IMR-90 (cell line): ENCODE measurements around the gene MOB1B. TPM values are rescaled to one million over a fixed set of nuclear protein-coding genes. Genes with fewer than 3 reads are reported as not detected.
"Not testable (repeated sequence)": the region's sequence is repeated elsewhere in the genome, so short reads cannot be mapped to it uniquely, and the experiment has no call there.

ENCODE experiments used
- ATAC-seq: fragments of 200-7000 bp; cut with Tn5 transposase; 2 replicates; pipeline ENCODE4 v1.9.1; 2020; ENCODE audit warnings: low read depth, mild to moderate bottlenecking, moderate library complexity
- BruUV-seq: library from RNA; stranded (reverse); fragments of 400-500 nt; replicated peaks from 2 replicates; lab custom pipeline; 2021; lab: Mats Ljungman, UMichigan
- CTCF ChIA-PET: fragments of 300-600 bp; formaldehyde crosslinking; extraction: SDS; loops from one replicate; lab custom pipeline; 2021; ENCODE audit warnings: antibody characterized with exemption; lab: Yijun Ruan, JAX
- POLR2A ChIA-PET: fragments of 300-600 bp; sonication (Branson Sonifier 250); formaldehyde crosslinking; loops from one replicate; lab custom pipeline; 2022; ENCODE audit warnings: antibody characterized with exemption; ENCODE audit not compliant: unreplicated experiment; lab: Charles Lee
- DNase-seq: peaks from one replicate; pipeline ENCODE4 v3.0.0; 2013
- H2AFZ ChIP-seq: replicated peaks from 2 replicates; pipeline ENCODE3; 2013; ENCODE audit warnings: low read length, mild to moderate bottlenecking; ENCODE audit not compliant: poor library complexity
- H2AK5ac ChIP-seq: 2 replicates; pipeline ENCODE4 v1.6.1; 2013; ENCODE audit warnings: low read depth, low read length, inconsistent platforms
- H2AK9ac ChIP-seq: replicated peaks from 2 replicates; pipeline ENCODE3; 2013; ENCODE audit warnings: mild to moderate bottlenecking, low read depth, low read length, moderate library complexity; ENCODE audit not compliant: poor library complexity
- H2BK120ac ChIP-seq: 2 replicates; pipeline ENCODE4 v1.6.1; 2013; ENCODE audit warnings: low read depth, low read length, inconsistent platforms
- H2BK15ac ChIP-seq: 3 replicates; pipeline ENCODE4 v1.6.1; 2013; ENCODE audit warnings: low read depth, low read length, inconsistent platforms
- H2BK20ac ChIP-seq: 2 replicates; pipeline ENCODE4 v1.6.1; 2013; ENCODE audit warnings: low read depth, mild to moderate bottlenecking, inconsistent platforms, low read length, moderate library complexity
- H2BK5ac ChIP-seq: 2 replicates; pipeline ENCODE4 v1.6.1; 2013; ENCODE audit warnings: mild to moderate bottlenecking, low read depth, low read length, inconsistent platforms; ENCODE audit not compliant: poor library complexity, severe bottlenecking
- H3K14ac ChIP-seq: replicated peaks from 2 replicates; pipeline ENCODE4 v1.6.1; 2013; ENCODE audit warnings: low read depth, low read length, inconsistent platforms
- H3K18ac ChIP-seq: 2 replicates; pipeline ENCODE4 v1.6.1; 2013; ENCODE audit warnings: low read depth, low read length, control low read depth
- H3K23ac ChIP-seq: 2 replicates; pipeline ENCODE4 v1.6.1; 2013; ENCODE audit warnings: low read depth, low read length, inconsistent platforms
- H3K27ac ChIP-seq: 2 replicates; pipeline ENCODE4 v1.5.1; 2013; ENCODE audit warnings: mild to moderate bottlenecking, control low read depth, low read length; ENCODE audit not compliant: insufficient read depth
- H3K27me3 ChIP-seq: 2 replicates; pipeline ENCODE4 v1.6.1; 2013; ENCODE audit warnings: low read length; ENCODE audit not compliant: control insufficient read depth, insufficient read depth
- H3K36me3 ChIP-seq: 2 replicates; pipeline ENCODE4 v1.6.1; 2013; ENCODE audit warnings: low read length, mixed read lengths; ENCODE audit not compliant: control insufficient read depth, insufficient read depth
- H3K4ac ChIP-seq: 2 replicates; pipeline ENCODE4 v1.6.1; 2013; ENCODE audit warnings: low read depth, low read length, inconsistent platforms
- H3K4me1 ChIP-seq: 2 replicates; pipeline ENCODE4 v1.6.1; 2013; ENCODE audit warnings: low read length, mixed read lengths; ENCODE audit not compliant: control insufficient read depth, insufficient read depth
- H3K4me2 ChIP-seq: 2 replicates; pipeline ENCODE4 v1.6.1; 2013; ENCODE audit warnings: low read depth, mild to moderate bottlenecking, control low read depth, low read length, moderate library complexity
- H3K4me3 ChIP-seq: 2 replicates; pipeline ENCODE4 v1.5.1; 2013; ENCODE audit warnings: low read depth, mild to moderate bottlenecking, control low read depth, low read length, moderate library complexity; ENCODE audit not compliant: insufficient read depth
- H3K56ac ChIP-seq: 2 replicates; pipeline ENCODE4 v1.6.1; 2013; ENCODE audit warnings: low read length, inconsistent platforms; ENCODE audit not compliant: insufficient read depth; ENCODE audit errors: extremely low read depth
- H3K79me1 ChIP-seq, 2 experiments: 2 replicates each; pipeline ENCODE4 v1.6.1; 2013; ENCODE audit warnings: low read length in 2 of 2, inconsistent platforms in 1 of 2, low read depth in 1 of 2
- H3K9ac ChIP-seq: 2 replicates; pipeline ENCODE4 v1.6.1; 2013; ENCODE audit warnings: low read depth, low read length, control low read depth
- H3K9me1 ChIP-seq: 2 replicates; pipeline ENCODE4 v1.6.1; 2013; ENCODE audit warnings: low read length, inconsistent platforms; ENCODE audit not compliant: insufficient read depth
- H3K9me3 ChIP-seq: 2 replicates; pipeline ENCODE4 v1.6.1; 2013; ENCODE audit warnings: low read length; ENCODE audit not compliant: control insufficient read depth, insufficient read depth
- H4K20me1 ChIP-seq: 2 replicates; pipeline ENCODE4 v1.6.1; 2013; ENCODE audit warnings: low read length, inconsistent platforms; ENCODE audit not compliant: insufficient read depth
- H4K5ac ChIP-seq: 2 replicates; pipeline ENCODE4 v1.6.1; 2013; ENCODE audit warnings: mild to moderate bottlenecking, low read depth, low read length, control low read depth
- H4K8ac ChIP-seq, 2 experiments: 2 replicates each; pipeline ENCODE4 v1.6.1; 2013; ENCODE audit warnings: low read depth in 2 of 2, low read length in 2 of 2, control low read depth in 1 of 2, inconsistent platforms in 1 of 2
- H4K91ac ChIP-seq: 2 replicates; pipeline ENCODE4 v1.6.1; 2013; ENCODE audit warnings: low read depth, low read length, inconsistent platforms; ENCODE audit not compliant: insufficient read depth
- WGBS, 2 experiments: methylation state at CpG; one replicate each; pipeline versions ENCODE4 v1.1.5 to v1.1.7; 2013; ENCODE audit warnings: missing lambda C conversion rate in 2 of 2; ENCODE audit not compliant: insufficient read length in 1 of 2; ENCODE audit errors: extremely low coverage in 2 of 2; 5-methylcytosine and 5-hydroxymethylcytosine counted together
- dilution Hi-C: fragments of 300-500 bp; cut with HindIII; formaldehyde crosslinking; loops from one replicate; pipeline ENCODE4 v1.14.3; 2018; ENCODE audit warnings: low sequenced_read_pairs; ENCODE audit not compliant: unreplicated experiment
- in situ Hi-C: fragments of 300-500 bp; cut with MboI; formaldehyde crosslinking; loops from 3 replicates; pipeline ENCODE4 v1.14.3; 2019; ENCODE audit warnings: low sequenced_read_pairs, inconsistent platforms, mixed read lengths
- intact Hi-C: fragments of 100-400 bp; cut with micrococcal nuclease; formaldehyde crosslinking; loops from 2 replicates; pipeline ENCODE4 v1.10.0; 2022
- polyA plus RNA-seq, 3 experiments: library from polyadenylated mRNA; depleted of rRNA; stranded (reverse); fragments of >200 nt; gene quantifications; 2 replicates each; pipeline ENCODE4 v1.2.3, GENCODE V29; 2012; ENCODE audit warnings: low replicate concordance in 1 of 3
- total RNA-seq: library from RNA; depleted of rRNA; stranded (reverse); fragments of >200 nt; gene quantifications from 2 replicates; pipeline ENCODE4 v1.2.3, GENCODE V29; 2012

MOB1B gene
- total and polyA plus RNA-seq, 2 of the 4 experiments (the other 2 are of a cell fraction), result 5.7 to 6.8 TPM

DNA sequence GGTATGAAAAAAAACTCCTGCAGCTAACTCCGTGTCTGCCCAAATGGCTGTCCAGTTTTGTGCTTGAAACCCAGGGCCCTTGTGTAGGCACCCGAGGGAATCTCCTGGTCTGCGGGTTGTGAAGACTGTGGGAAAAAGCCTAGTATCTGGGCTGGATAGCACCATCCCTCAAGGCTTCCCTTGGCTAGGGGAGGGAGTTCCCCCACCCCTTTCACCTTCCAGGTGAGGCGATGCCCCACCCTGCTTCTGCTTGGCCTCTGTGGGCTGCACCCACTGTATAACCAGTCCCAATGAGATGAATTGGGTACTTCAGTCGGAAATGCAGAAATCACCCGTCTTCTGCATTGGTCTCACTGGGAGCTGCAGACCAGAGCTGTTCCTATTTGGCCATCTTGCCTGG, 102.9 kb downstream of the MOB1B start:
- H2BK5ac ChIP-seq, H2AFZ ChIP-seq, H3K27me3 ChIP-seq, H3K9me1 ChIP-seq, H4K5ac ChIP-seq, ATAC-seq, BruUV-seq, DNase-seq, H4K20me1 ChIP-seq, H3K27ac ChIP-seq, H3K4me2 ChIP-seq, H3K14ac ChIP-seq, H4K91ac ChIP-seq, H3K4ac ChIP-seq, H3K36me3 ChIP-seq, H2AK5ac ChIP-seq, H2BK20ac ChIP-seq, H2BK15ac ChIP-seq, H3K56ac ChIP-seq, dilution Hi-C loops, H3K23ac ChIP-seq, H3K9ac ChIP-seq, H3K4me3 ChIP-seq, H3K9me3 ChIP-seq, H2BK120ac ChIP-seq, POLR2A ChIA-PET, CTCF ChIA-PET, H3K18ac ChIP-seq, H4K8ac ChIP-seq, in situ Hi-C loops, H2AK9ac ChIP-seq: not testable (repeated sequence)
- Histone ChIP-seq H3K4me1 (peaks cover 11% of the 10 kb centered on the region), H3K79me1 (peaks cover 0 to 38% of the 10 kb centered on the region in 2 experiments; a peak in 3 of 4 replicates)
- intact Hi-C loops, result loop anchor here (5.0 kb wide), 1 partner anchor 318 kb away; the partner anchor contains the start of gene UTP3
- whole genome bisulfite sequencing, 2 experiments, result no CpG with 5 or more reads among the region's 6 CpGs
